Measurements from ENCODE around the gene SLC39A11.

The SLC39A11 gene

DNA sequence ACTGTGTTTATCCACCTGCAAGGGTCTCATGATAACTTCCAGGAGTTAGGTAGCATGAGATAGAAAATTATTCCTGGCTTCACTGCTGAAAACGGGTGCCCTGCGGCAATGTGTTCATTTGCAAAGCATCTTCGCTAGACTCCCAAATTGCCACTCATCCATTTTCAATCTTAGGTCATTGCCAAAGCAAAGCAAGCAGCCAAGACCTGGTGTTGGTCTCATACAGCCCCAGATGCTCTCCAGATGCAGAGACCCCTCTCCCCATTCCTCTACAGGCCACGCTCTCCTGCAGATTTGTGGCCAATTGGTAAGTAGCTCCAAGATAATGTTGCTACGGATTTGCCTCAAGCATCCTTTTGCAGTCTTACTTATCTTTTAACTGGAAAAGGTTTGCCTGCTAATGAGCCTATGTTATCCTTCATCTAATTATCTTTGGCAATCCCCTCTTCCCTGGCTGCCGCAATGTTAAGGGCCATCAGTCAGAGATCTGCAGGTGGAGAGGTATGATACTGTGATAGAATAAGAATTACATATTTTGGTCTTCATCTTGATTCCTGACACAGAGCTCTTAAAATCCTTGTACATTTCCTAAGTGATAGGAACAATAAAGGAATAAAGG, 222.0 kb downstream of the SLC39A11 start:
- no peak for DNase-seq (ENCODE audit: low read depth)

DNA sequence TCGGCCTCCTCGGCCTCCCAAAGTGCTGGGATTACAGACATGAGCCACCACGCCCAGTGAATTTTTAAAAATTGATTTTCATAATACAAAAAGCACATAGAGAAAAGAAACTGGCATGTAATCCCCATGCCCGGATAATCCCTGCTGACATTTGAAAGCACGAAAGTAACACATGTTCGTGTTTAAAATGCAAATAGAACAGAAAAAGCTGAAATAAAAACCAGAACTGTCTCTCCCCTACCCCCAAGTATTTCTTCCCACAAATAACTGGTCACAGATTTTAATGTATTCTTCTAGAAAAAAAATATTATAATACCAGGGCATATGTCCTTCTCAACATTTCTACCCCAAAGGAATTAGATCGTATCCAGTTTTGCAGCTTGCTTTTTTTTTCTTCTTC, 222.9 kb downstream of the SLC39A11 start:
- DNase-seq (ENCODE audit: low read depth) = no peak

DNA sequence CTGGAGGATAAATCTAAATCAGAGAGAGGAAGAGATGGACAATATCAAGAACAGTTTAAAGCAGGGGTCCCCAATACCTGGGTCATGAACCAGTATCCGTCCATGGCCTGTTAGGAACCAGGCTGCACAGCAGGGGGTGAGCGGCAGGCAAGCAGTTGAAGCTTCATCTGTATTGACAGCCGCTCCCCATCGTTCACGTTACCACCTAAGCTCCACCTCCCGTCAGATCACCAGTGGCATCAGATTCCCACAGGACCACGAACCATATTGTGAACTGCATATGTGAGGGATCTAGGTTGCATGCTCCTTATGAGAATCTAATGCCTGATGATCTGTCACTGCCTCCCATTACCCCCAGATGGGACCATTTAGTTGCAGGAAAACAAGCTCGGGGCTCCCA, 226.5 kb downstream of the SLC39A11 start:
- no peak for DNase-seq (ENCODE audit: low read depth)

DNA sequence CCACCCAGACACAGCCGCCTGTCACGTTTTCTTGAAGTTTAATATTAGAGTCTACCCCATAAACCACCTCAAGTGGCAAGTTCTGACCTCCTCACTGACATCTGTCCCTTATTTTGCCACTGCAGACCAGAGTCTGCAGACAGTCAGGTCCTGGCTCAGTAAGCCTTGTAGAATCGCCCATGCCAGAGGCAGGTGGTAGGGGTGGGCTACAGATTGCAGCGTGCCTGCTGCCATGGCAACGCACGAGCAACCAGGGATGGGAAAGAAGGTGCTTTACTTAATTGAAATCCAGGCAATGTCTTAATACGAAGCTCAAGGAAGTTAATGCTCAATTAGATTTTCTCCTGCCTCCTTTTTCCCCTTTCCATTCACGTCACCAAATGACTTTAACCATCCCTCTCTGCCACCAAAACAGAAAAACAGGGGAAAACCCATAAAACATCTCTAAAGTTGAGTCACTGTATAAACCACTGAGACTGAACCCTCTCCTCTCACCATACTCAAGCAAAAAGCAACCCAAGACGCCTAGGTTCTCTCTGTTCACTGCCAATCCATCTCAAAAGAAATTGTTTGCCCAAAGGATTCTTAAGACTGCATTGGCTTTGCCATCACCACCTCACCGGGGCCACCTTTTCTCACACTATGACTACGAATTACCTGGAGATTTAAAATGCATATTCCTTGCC, 228.8 kb downstream of the SLC39A11 start:
- DNase-seq (ENCODE audit: low read depth) = no peak

DNA sequence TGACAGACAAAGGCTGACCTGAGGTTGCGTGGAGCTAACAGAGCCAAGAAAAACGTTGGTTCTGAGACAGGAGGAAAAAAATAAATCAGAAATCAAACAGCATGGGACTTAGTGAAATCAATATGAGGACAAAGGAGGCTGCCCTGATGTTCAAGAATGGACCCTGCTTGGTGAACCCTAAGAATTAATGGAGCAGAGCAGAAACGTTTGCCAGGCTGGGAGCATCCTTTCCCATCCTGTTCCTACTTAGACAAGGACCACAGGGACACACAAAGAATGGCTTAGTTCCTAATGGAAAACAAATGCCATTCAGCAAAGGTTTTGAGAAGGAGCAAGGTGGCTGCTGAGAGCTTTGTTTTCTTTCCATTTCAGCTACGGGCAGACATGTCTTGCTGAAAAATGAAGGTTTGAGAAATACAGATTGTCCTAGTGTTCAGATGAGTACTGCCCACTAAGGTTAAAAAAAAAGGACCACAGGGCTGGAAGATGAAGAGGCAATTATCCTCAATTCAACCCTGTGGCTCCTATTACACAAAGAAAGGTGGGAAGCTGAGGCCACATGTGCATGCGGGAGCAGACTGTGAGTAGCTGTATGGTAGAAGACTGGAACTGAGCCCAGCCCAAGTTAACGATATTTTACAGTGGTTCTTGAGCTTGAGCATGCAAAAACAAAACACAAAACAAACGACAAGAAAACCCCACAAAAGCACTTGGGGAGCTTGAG, 230.1 kb downstream of the SLC39A11 start:
- DNase-seq (ENCODE audit: low read depth) = no peak

DNA sequence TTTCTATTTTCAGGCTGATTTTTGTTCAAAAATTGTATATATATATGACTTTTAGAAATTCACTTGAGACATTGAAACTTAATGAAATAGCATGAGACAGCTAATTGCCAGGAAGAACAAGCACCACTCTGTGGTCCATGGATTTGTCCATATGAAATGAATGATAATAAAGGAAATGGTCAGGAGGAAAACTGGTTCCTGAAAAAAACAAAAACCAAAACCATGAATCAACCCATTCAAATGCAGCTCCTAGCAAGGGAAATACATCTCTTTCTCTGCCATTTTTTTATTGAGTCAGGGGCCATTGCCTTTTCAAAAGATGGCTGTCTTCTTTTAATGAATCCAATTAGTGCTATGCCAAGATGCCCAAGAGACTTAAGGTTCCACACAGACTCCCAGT, 230.7 kb downstream of the SLC39A11 start:
- DNase-seq (ENCODE audit: low read depth) = no peak

DNA sequence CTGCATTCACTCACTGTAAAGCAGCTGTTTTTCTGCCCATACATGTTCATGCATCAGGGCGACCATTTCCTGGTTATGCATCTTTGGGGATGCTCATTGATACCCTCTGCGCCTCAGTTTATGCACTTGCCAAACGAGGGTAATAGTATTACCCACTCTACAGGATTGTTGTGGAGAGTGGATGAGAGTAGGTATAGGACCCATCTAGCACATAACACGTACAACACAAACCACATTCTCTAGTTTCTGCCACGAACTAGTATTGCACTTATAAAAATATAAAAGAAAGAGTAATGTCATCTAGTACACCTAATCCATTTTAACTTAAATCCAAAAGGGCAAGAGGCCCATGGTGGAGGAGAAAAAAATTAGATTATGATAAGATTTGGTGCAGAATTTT, 231.7 kb downstream of the SLC39A11 start:
- no peak for DNase-seq (ENCODE audit: low read depth)

DNA sequence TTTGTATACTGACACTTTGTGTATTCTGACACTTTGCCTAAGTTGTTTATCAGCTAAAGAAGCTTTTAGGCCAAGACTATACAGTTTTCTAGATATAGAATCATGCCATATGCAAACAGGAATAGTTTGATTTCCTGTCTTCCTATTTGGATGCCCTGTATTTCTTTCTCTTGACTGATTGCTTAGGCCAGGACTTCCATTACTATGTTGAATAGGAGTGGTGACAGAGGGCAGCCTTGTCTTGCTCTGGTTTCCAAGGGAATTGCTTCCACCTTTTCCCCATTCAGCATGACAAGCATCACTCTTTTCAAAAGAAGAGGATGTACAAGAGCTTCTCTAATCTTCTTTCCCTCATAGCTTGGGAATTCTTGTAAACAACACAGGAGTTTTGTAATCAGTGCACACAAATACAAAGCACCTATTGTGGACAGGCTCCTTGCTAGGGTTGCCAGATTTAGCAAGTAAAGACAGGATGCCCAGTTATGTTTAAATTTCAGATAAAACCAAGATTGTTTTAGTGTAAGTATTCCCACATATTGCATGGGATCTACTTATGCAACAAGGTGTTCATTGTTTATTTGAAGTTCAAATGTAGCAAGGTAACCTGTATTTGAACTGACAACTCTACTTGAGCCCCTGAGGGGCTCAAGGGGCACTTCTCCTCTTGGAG, 233.5 kb downstream of the SLC39A11 start:
- no peak for DNase-seq (ENCODE audit: low read depth)

DNA sequence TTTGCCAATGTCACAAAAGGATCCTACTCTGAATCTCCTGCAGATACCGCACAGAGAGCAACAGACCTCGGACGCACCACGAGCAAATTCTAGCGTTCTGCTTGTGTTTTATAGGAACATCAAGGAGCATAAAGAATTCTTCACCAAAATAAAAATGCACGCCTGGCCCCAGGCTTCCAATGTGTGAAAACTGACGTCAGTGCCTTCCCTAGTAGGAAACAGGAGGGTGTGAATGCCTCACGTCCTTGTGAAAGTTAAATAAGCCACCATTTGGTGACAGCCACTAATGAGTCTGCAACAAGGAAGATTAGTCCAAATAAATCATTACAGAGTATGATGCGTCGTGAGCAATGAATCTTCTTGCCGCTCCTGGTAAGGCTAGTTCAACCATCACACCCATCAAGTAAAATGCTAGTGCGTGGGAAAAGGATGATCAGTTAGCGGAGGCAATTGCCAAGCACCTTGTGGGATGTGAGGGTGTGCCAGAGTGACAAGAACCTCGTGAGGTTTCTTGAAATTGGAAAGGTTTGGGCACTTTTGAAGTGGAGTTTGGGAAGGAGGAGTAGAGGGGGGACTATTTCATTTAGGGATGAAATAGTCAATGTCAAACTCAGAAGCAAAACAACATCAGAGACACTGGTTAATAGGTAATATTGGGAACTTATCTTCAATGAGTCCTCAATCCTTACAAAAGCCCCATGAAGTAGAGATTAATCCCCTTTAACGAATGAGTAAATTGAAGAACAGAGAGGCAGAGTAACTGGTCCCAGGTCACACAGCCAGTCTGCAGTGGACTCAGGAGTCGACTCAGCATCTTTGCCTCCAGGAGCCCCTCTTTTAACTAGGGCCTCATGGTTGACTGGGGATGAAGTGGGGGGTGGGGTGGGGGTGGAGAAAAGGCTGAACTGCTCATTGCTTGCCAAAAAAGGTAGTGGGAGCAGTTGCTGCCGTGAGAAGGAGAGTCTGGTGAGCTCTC, 238.8 kb downstream of the SLC39A11 start:
- no peak for DNase-seq (ENCODE audit: low read depth)

DNA sequence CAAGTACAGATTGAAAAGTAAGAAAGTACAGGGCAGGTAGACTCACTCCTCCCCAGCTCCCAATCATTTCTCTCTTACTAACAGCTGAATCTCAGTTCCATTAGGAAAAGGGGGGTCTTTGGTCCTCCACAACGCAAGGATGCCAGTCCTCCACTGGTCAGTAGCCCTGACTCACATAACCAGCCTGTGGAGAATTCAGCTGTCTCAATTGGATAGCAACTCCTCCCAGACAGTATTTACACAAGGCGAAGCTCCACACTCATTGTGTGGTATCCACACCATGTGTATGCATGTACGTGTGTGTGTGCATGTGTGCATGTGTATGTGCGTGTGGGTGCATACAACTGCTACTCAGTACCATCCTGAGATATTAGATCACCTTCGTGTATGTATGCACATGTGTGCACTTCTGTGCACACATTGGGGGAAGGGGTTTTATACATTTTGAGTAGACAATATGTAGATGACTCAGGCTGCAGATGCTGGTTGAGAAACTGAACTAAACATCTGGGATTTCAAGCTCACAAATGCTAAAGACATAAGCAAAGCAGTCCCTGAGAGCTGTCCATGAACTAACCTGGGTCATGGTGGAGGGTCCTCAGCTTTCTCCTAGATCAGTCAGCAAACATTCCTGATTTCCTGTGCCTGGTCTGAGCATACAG, 240.1 kb downstream of the SLC39A11 start:
- DNase-seq (ENCODE audit: low read depth) = peak; percentile 34

DNA sequence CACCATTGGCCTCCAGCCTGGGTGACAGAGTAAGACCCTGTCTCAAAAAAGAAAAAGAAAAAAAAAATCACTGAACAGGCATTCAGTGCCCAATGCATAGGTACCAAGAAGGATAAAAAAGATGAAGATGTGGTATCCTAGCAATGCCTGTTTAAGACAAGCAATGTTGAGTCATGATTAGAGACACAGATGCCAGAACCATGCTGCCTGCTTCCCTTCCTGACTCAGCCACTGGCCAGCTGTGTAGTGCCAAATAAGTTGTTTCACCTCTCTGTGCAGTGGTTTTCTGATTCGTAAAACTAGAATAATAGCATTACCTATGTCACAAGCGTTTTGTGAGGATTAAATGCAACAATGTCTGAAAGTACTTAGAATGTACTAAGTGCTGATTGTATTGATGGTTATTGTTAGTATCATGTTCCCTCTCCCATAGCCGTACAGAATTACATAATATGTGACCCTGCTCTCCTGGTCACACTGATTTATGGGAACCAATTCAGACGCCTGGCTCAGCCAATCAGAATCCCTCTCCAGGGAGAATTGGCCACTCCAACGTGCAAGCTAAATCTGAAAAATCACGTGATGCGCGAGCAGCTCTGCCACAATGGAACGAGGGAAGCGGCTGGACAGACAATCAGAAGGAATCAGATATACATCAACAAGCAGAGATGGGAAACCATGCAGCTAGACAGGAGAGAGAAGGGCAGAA, 241.9 kb downstream of the SLC39A11 start:
- DNase-seq (ENCODE audit: low read depth) = peak; percentile 37

DNA sequence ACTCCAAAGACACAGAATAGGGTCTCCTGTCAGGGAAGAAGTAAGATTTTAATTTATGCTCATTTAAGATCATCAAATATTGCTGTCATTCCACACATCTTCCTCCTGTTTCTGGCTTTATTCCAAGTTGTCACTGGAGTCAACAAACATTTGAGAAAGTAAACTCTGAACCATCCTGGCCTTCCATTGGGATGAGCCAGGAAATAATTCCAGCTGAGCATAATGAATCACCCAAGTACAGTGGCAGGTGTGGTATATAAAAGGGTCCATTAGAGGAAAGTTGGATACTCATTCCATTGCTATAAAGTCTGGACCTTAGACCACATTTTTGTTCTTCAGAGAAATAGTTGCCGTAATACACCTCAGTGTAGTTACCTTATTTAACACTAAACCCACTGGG, 246.1 kb downstream of the SLC39A11 start:
- no peak for DNase-seq (ENCODE audit: low read depth)

DNA sequence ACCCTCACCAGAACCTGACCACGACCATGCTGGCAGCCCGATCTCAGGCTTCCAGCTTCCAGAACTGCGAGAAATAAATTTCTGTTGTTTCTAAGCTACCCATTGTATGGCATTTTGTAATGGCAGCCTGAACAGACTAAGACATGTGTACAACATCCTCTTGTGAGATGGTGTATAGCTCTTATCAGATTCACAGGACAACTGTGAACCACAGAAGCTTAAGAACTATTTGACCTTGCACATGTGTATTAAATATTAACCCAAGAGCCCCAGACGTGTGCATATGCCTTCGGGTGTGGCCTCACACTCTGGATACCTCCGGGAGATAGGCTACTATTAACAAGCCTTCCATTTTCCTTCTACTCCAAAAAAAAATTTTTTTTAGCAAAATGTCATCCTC, 248.9 kb downstream of the SLC39A11 start:
- no peak for DNase-seq (ENCODE audit: low read depth)

DNA sequence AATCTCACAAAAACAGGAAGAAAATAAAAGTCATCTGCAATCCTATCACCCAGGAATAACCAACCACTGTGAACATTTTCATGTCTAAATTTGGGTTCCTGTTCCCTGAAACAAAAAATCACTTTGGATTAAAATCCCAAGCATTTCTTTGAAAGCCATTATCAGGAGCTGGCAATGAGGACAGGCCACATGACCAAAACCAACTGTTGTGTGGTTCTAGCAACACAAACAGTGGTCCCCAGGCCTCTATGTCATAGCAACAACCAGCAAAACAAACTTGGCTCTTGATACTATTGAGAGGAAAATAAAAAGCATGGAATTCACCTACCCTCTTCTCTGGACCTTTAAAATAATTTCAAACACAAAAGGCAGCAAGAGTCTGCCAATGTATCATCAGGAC, 252.5 kb downstream of the SLC39A11 start:
- DNase-seq (ENCODE audit: low read depth) = no peak

DNA sequence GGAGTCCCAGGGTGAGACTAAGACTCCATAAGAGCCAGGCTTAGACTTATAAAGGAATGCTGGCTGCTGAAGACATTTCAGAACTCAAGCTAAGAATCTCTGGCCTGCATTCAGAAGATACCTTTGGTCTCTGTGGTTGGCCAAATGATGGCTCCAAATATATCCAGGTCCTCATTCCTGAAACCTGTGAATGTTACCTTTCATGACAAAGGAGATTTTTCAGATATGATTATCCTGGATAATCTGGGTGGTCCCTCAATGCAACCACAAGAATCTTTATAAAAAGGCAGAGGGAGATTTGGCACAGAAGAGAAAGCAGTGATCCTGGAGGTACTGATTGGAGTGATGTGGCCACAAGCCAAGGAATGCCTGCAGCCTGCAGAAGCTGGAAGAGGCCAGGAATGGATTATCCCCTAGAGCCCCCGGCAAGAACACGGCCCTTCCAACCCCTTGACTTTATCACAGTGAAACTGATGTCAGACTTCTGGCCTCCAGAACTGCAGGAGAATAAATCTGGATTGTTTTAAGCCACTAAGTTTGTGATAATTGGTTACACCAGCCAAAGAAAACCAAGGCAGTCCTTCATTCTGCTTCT, 253.3 kb downstream of the SLC39A11 start:
- no peak for DNase-seq (ENCODE audit: low read depth)

DNA sequence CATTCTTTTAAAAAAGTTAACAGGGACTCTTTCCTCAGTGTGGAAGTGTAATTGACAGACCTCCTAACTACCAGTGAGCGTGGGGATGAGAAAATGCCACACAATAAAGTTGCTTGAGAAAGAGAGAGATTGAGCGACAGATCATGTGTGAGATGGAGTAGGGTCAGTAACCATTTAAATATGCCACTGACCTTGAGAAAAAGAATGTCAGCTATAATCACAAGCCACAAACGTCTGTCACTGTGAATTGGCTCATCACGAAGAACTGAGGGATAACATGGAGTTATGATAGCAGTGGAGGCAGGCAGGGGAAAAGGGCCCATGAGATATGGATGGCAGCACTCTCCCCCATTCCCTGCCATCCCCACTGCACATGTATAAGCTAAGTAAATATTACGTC, 253.9 kb downstream of the SLC39A11 start:
- no peak for DNase-seq (ENCODE audit: low read depth)

DNA sequence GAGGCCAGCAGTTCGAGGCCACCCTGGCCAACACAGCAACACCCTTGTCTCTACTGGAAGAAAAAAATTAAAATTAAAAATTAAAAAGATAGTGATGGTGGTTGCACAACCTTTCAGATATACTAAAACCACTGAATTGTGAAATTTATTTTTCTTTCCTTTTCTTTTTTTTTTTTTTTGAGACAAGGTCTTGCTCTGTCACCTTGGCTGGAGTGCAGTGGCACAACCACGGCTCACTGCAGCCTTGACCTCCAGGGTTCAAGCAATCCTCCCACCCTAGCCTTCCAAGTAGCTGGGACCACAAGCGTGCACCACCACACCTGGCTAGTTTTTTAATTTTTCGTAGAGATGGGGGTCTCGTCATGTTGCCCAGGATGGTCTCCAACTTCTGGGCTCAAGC, 254.4 kb downstream of the SLC39A11 start:
- DNase-seq (ENCODE audit: low read depth) = no peak

DNA sequence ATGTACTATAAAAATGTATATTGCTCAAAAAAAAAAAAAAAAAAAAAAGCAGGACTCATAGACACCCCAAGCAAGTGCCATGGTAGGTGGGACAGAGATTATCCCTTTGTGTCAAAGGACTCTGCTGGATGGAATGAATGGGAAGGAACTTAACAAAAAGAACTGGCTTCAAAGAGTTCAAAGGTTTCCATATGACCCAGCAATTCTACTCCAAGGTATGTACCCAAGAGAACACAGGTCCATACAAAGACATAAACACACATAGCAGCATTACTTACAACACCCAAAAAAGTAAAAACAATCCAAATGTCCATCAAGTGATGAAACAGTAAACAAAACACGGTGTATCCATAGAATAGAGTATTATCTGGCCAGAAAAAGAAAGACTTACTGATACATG, 255.2 kb downstream of the SLC39A11 start:
- DNase-seq (ENCODE audit: low read depth) = no peak

DNA sequence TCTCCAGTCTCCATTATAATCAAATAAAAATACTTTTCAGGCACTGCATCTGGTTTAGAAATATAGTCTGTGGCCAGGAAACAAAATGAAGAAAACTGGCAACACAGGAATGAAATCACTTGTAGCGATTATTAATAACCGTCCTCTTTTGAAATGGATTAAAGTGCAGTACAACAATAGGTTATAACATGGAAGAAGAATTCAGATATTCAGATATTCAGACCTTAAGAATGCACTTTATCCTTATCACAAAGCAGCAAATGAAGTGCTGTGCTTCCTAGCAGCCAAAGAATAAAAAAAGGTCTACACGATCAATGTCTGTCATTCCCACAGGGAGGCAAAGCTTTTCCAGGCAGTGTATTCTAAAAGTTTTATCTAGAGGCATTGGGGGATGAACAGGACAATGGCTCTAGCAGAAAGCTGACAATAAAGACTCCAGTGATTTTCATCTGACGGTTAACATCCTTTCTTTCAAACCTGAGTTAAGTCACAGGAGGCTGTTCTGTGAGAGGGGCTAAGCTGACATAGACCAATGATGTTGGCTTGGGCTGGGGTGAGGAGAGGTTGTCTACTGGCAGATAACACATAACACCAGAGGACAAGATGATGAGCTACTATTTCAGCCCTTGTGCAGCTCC, 259.2 kb downstream of the SLC39A11 start:
- DNase-seq (ENCODE audit: low read depth) = no peak

DNA sequence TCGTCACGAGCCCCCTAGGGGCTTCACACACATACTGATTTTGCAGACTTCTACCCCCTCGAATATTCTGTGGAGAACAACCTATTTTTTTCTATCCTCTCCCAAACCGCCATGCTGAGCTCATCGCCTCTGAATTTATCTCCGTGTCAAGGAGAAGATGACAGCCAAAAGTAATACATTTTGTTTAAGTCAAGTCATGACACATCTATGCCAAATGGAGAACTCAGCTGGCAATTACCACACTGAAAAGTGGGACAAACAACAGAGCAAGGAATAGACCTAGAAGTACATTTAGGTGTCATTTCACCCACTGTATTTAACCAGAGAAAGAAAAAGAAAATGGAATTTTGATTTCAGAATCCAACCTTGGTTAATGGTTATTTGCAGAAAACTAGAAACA, 260.2 kb downstream of the SLC39A11 start:
- no peak for DNase-seq (ENCODE audit: low read depth)

All from HS-5 (cell line).